Activated naive CD8-positive, alpha-beta T cell (primary cell): Measurements from ENCODE around the gene WARS2.
"Not testable (repeated sequence)": the region's sequence is repeated elsewhere in the genome, so short reads cannot be mapped to it uniquely, and the experiment has no call there.

Experiments
- H3K27ac Mint-ChIP-seq: one replicate; pipeline ENCODE4 v1.8.0; 2021; ENCODE audit warnings: mixed read lengths
- H3K27me3 Mint-ChIP-seq: one replicate; pipeline ENCODE4 v1.8.0; 2021; ENCODE audit warnings: mixed read lengths
- H3K36me3 Mint-ChIP-seq: one replicate; pipeline ENCODE4 v1.8.0; 2021; ENCODE audit warnings: mixed read lengths
- H3K4me1 Mint-ChIP-seq: one replicate; pipeline ENCODE4 v1.8.0; 2021; ENCODE audit warnings: low read depth, mixed read lengths
- H3K4me3 Mint-ChIP-seq: one replicate; pipeline ENCODE4 v1.8.0; 2021; ENCODE audit warnings: mild to moderate bottlenecking, mixed read lengths
- H3K9me3 Mint-ChIP-seq: one replicate; pipeline ENCODE4 v1.8.0; 2021; ENCODE audit warnings: low read depth, mixed read lengths

WARS2 gene

DNA sequence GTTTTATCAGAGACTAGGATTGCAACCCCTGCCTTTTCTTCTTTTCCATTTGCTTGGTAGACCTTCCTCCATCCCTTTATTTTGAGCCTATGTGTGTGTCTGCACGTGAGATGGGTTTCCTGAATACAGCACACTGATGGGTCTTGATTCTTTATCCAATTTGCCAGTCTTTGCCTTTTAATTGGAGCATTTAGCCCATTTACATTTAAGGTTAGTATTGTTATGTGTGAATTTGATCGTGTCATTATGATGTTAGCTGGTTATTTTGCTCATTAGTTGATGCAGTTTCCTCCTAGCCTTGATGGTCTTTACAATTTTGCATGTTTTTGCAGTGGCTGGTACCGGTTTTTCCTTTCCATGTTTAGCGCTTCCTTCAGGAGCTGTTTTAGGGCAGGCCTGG is 14.6 kb upstream of the WARS2 start:
- H3K4me3 Mint-ChIP-seq, H3K9me3 Mint-ChIP-seq, H3K27ac Mint-ChIP-seq, H3K27me3 Mint-ChIP-seq: not testable (repeated sequence)
- H3K36me3 Mint-ChIP-seq: peaks cover 34% of the 10 kb centered on the region
- H3K4me1 Mint-ChIP-seq: peaks cover 16% of the 10 kb centered on the region

DNA sequence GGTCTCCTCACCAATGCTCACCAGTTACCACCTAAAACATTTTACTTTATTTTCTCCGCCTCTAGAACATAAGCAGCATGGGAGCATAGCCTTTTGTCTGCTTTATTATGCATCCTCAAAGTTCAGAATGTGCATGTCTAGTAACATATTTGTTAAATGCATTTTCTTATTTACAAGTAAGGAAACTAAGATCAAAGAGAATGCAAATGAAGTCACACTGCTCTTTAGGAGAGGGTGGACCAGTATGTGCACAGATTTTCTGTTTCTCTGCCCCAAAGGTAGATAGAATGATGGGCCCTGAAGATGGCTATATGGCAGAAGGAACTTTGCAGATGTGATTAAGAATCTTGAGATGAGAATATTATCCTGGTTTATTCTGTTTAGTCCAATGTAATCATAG is 9.7 kb upstream of the WARS2 start:
- H3K4me1 Mint-ChIP-seq: peaks cover 15% of the 10 kb centered on the region
- peaks cover 20% of the 10 kb centered on the region for H3K36me3 Mint-ChIP-seq
- no peaks in the 10 kb centered on the region for H3K27me3 Mint-ChIP-seq
- no peak overlapping the region for H3K4me3 Mint-ChIP-seq
- H3K27ac Mint-ChIP-seq: no peak overlapping the region
- H3K9me3 Mint-ChIP-seq: no peaks in the 10 kb centered on the region

DNA sequence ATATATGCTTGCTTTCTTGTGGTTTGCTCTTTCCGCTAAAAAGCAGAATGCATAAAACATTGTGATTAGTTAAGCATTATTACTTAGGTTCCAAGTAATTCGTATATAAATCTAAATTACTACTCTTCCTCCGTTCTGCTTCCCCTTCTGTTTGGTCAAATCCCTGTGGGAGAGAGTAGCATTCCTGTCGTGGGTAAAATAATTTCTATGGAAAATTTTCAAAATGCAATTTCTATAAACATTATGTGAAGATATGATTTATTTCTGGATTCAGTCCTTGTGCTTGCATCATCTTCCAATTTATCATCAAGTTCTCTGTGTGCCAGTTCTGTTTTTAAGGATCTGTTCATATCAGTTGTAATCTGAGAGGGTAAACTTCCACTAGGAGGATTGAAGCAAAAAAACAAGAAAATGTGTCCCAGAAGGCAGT is 7.2 kb upstream of the WARS2 start:
- no peaks in the 10 kb centered on the region for H3K27me3 Mint-ChIP-seq
- H3K36me3 Mint-ChIP-seq: peaks cover 22% of the 10 kb centered on the region
- H3K4me1 Mint-ChIP-seq: peaks cover 24% of the 10 kb centered on the region
- no peak overlapping the region for H3K27ac Mint-ChIP-seq
- H3K4me3 Mint-ChIP-seq: no peak overlapping the region
- no peaks in the 10 kb centered on the region for H3K9me3 Mint-ChIP-seq

DNA sequence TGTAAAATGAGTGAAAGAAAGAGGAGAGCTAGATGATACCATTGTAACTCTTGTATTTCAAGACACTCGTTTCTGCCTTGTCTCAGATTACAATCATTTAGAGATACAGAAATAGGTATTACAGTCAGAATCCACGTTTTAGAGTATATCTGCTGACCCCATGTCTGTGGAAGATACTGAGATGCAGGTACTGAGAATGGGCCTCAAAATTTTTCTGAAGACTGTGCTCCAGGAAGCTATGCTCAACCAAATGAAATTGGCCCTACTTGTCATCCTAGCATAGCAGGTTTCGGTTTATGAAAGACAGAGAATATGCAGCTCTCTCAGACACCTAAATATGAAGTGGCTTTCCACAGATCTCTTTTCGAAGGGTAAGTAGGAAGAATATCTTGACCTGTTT is 6.0 kb upstream of the WARS2 start:
- peaks cover 36% of the 10 kb centered on the region for H3K4me1 Mint-ChIP-seq
- no peak overlapping the region for H3K27ac Mint-ChIP-seq
- peaks cover 26% of the 10 kb centered on the region for H3K36me3 Mint-ChIP-seq
- no peak overlapping the region for H3K4me3 Mint-ChIP-seq
- H3K9me3 Mint-ChIP-seq: no peaks in the 10 kb centered on the region
- no peaks in the 10 kb centered on the region for H3K27me3 Mint-ChIP-seq

DNA sequence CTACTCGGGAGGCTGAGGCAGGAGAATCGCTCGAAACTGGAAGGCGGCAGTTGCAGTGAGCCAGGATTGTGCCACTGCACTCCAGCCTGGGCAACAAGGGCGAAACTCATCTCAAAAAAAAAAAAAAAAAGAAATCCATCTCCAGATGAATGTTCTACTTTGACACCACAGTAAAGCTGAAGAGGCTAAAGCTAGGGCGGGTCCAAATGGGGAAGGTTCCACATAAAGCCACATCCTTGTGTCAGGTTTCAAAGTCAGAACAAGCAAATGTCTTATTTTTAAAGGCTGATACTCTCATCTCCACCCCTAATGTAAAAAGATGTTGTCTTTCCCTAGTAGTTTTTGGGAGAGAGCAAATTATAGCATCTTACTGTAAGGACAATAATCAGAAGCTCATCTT is 4.4 kb upstream of the WARS2 start:
- Mint-ChIP-seq H3K4me3 (no peak overlapping the region), H3K36me3 (peaks cover 20% of the 10 kb centered on the region), H3K27ac (no peak overlapping the region), H3K27me3 (no peaks in the 10 kb centered on the region), H3K4me1 (peaks cover 38% of the 10 kb centered on the region), H3K9me3 (no peaks in the 10 kb centered on the region)

DNA sequence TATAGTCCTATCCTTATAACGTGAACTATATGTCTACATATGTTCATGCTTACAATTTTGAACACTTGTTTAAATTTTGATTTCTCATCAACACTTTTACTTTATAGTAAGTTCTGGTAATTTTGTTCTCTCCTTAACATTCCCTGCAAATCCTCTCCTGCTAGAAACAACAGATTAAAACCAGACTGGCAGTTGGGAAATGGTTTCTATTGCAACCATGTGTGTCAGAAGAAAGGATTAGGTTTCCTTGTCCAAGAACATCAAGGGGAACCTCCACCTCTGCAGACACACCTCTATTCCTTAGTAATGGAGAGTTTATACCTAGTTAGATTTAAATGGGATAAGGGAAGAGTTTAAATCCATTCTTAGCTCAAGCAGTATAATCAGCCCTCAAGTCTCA is 3.3 kb upstream of the WARS2 start:
- Mint-ChIP-seq H3K9me3 (no peaks in the 10 kb centered on the region), H3K27ac (no peak overlapping the region), H3K4me1 (peaks cover 40% of the 10 kb centered on the region), H3K36me3 (peaks cover 17% of the 10 kb centered on the region), H3K4me3 (no peak overlapping the region), H3K27me3 (no peaks in the 10 kb centered on the region)

DNA sequence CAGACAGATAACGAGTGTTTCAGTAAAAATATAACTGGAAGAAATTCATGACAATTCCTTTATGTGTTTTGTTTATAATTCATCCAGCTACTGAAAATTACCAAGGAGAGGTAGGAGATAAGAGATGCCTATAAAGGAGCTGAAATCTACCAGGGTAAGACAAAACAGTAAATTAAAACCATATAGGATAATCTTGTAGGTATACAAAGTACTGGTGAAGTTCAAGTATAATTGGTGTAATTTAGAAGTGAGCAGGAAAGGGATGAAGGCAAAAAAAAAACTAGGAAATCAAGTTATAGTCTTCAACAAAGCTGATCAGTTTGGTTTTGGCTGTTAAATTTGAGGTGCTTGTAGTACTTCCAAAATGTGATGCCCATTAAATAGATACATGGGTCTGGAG is 1.2 kb upstream of the WARS2 start:
- H3K9me3 Mint-ChIP-seq: no peaks in the 10 kb centered on the region
- H3K27me3 Mint-ChIP-seq: no peaks in the 10 kb centered on the region
- no peak overlapping the region for H3K27ac Mint-ChIP-seq
- H3K4me1 Mint-ChIP-seq: peaks cover 40% of the 10 kb centered on the region
- H3K36me3 Mint-ChIP-seq: peaks cover 14% of the 10 kb centered on the region
- H3K4me3 Mint-ChIP-seq: no peak overlapping the region

DNA sequence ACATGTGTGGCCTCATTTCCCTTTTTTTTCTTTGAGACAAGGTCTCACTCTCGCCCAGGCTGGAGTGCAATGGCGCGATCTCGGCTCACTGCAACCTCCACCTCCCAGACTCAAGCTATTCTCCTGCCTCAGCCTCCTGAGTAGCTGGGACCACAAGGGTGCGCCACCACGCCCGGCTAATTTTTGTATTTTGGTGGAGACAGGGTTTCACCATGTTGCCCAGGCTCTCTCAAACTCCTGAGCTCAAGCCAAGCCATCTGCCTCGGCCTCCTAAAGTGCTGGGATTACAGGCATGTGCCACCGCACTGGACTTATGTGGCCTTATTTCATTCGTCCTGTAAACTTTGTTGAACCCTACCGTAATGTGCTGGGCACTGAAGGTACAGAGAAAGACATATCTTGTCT is 569 bp upstream of the WARS2 start:
- no peak overlapping the region for H3K4me3 Mint-ChIP-seq
- no peak overlapping the region for H3K27ac Mint-ChIP-seq
- H3K36me3 Mint-ChIP-seq: peaks cover 14% of the 10 kb centered on the region
- no peaks in the 10 kb centered on the region for H3K27me3 Mint-ChIP-seq
- no peaks in the 10 kb centered on the region for H3K9me3 Mint-ChIP-seq
- H3K4me1 Mint-ChIP-seq: peaks cover 43% of the 10 kb centered on the region

DNA sequence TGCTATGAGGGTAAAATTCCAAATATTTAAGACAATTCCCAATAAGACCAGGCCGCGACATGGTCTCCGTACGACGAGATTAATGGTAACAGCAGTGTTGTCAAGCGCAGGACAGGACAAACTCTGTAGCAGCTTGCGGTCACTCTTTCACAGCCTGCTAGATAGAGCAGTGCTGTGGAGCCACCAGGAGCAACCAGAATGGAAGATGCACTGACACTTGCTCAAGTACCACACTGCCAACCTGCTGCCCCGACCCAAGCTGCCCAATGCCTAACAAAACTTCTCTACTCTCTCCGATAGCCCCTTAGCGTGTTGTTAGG is 636 bp downstream of the WARS2 start:
- no peak overlapping the region for H3K4me3 Mint-ChIP-seq
- peaks cover 14% of the 10 kb centered on the region for H3K36me3 Mint-ChIP-seq
- no peaks in the 10 kb centered on the region for H3K9me3 Mint-ChIP-seq
- H3K4me1 Mint-ChIP-seq: peaks cover 37% of the 10 kb centered on the region
- no peaks in the 10 kb centered on the region for H3K27me3 Mint-ChIP-seq
- no peak overlapping the region for H3K27ac Mint-ChIP-seq

DNA sequence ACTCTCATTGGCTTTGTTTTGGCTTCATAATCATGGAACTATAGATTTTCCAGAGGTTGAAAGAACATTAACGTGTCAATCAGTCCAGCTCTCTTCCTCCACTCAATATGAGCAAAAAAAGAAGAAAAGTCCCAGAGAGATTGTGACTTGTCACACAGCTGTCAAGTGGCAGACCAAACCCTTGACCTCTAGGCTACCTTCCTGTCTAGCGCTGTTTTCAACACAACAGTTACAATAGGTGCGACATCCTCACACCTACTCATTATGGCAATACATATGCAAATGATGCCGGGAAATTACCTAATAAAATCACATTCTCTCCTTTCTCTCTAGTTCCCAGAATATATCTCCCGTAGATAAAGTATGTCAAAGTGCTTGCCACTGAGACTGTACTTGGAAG is 1.1 kb downstream of the WARS2 start:
- Mint-ChIP-seq H3K9me3 (no peaks in the 10 kb centered on the region), H3K27ac (no peak overlapping the region), H3K4me3 (no peak overlapping the region), H3K4me1 (peaks cover 39% of the 10 kb centered on the region), H3K36me3 (peaks cover 16% of the 10 kb centered on the region), H3K27me3 (no peaks in the 10 kb centered on the region)

DNA sequence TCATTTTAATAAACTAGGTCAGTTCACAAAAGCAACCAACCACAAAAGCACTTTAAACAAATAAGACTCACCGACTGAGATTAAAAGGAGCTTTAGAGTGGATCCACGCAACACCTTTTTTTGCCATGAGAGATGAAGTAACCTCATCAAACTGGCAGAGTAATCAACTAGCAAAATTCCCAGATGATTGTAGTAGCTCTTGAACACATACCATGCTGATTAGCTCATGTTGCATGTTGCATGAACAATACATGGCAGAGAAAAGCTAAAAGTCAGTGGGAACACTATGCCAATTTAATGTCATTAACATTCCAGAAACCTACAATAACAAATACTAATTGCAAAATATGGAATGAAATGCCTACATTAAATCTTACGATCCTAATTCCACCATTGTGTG is 4.1 kb downstream of the WARS2 start:
- H3K27ac Mint-ChIP-seq: no peak overlapping the region
- peaks cover 13% of the 10 kb centered on the region for H3K4me1 Mint-ChIP-seq
- no peaks in the 10 kb centered on the region for H3K9me3 Mint-ChIP-seq
- H3K4me3 Mint-ChIP-seq: no peak overlapping the region
- peaks cover 7% of the 10 kb centered on the region for H3K36me3 Mint-ChIP-seq
- H3K27me3 Mint-ChIP-seq: no peaks in the 10 kb centered on the region

DNA sequence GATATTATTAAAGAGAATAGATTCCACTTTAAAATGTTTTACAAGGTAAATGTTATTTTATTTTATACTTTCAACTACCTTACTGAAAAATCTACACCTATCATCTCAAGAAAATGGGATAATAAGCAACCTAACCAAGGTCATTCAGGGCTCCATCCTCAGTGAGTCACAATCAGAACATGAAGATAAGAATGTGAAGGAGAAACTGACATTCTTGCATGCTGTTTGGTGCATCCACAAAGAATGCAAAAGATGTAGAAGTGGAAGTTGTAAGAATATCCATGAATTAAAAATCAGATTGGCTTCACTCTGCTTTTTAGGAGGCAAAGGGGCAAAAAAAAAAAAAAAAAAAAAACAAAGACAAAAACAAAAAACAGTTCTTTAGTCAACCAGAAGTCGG is 6.5 kb downstream of the WARS2 start:
- Mint-ChIP-seq H3K27ac (no peak overlapping the region), H3K4me3 (no peak overlapping the region), H3K4me1 (peaks cover 9% of the 10 kb centered on the region), H3K36me3 (peaks cover 18% of the 10 kb centered on the region), H3K9me3 (no peaks in the 10 kb centered on the region), H3K27me3 (no peaks in the 10 kb centered on the region)

DNA sequence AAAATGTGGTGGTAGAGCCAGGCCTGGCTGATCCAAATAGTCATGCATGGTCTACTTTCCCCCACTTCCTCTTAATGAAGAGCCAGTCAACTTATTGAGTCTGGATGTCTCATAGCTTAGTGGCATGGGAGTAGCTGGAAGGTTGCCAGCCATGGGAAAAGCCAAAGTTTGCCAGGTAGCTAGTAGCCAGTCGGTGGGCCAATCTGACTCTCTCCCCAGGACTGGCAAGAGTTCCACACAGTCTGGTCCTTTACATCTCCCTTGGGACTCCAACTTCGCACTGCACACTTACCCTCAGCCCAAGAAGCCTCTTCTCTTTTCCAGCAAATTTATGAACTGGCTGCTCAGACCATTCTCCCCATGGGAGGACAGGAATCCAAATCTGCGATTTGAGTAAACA is 8.3 kb downstream of the WARS2 start:
- no peak overlapping the region for H3K27ac Mint-ChIP-seq
- peaks cover 21% of the 10 kb centered on the region for H3K36me3 Mint-ChIP-seq
- H3K4me3 Mint-ChIP-seq: no peak overlapping the region
- peaks cover 5% of the 10 kb centered on the region for H3K9me3 Mint-ChIP-seq
- H3K27me3 Mint-ChIP-seq: no peaks in the 10 kb centered on the region
- H3K4me1 Mint-ChIP-seq: peaks cover 7% of the 10 kb centered on the region

DNA sequence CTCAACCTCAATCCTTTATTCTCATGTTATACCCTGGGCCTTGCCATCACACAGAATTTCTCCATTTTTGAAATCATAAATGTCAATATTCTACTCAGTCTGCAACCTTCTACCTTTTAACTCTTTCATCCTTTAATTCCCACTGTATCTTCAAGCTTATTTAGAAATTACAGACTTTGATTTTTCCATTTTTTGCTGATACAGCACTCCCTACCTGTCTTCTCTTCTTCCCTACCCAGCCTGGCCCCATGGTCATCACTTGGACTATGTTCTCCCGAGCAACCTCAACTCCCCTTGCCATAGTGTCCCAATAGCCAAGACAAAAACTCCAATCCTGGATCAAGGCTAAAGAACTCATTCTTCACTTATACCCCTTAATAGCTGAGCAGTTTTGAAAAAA is 14.6 kb downstream of the WARS2 start:
- Mint-ChIP-seq H3K27ac (no peak overlapping the region), H3K27me3 (no peaks in the 10 kb centered on the region), H3K36me3 (peaks cover 54% of the 10 kb centered on the region), H3K9me3 (peaks cover 12% of the 10 kb centered on the region), H3K4me1 (no peaks in the 10 kb centered on the region), H3K4me3 (no peak overlapping the region)

DNA sequence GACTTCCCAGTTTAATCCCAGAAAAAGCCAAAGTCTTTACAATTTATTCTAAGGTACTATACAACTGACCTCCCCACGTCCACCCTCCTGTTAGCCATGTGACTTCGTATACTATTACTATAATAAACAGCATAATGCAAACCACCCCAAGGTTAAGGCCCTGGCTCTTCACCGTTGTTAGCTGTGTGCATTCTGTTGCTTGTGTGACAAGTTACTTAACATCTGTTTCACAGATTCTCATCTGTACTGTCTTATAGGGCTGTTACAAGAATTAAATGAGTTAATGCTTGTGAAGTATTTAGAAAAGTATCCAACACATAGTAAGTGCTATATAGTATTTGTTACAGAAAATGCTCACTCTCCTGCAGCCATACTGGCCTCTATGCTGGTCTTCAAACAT is 15.7 kb downstream of the WARS2 start:
- Mint-ChIP-seq H3K27ac (no peak overlapping the region), H3K9me3 (peaks cover 24% of the 10 kb centered on the region), H3K36me3 (peaks cover 58% of the 10 kb centered on the region), H3K4me3 (no peak overlapping the region), H3K4me1 (no peaks in the 10 kb centered on the region), H3K27me3 (no peaks in the 10 kb centered on the region)

DNA sequence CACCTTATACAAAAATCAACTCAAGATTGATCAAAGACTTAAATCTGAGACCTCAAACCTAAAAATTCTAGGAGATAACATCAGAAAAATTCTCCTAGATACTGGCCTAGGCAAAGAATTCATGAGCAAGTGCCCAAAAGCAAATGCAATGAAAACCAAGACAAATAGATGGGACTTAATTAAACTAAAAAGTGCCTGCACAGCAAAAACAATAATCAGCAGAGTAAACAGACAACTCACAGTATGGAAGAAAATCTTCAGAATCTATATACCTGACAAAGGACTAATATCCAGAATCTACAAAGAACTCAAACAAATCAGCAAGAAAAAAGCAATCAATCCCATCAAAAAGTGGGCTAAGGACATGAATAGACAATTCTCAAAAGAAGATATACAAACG is 18.6 kb downstream of the WARS2 start:
- H3K4me3 Mint-ChIP-seq, H3K4me1 Mint-ChIP-seq, H3K27me3 Mint-ChIP-seq, H3K27ac Mint-ChIP-seq: not testable (repeated sequence)
- Mint-ChIP-seq H3K36me3 (peaks cover 52% of the 10 kb centered on the region), H3K9me3 (peaks cover 24% of the 10 kb centered on the region)

DNA sequence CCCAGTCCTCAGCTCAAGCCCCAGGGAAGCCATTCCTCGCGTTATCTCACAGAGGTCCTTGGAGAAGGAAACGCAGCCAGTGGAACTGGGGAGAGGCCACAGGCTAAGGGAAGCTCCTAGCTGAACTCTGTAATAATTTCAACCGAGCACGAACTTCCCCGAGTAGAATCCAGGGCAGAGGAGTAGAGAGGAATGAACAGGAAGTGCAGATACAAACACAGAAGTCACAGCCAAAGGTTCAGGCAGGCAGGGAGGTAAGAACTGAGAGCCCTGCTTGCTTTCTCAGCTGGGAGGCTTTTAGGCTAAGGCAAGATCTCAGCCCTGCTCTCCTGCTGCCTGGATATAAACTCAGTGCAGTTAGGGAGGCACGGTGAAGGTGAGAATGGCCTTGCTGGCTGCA is 23.7 kb downstream of the WARS2 start:
- no peaks in the 10 kb centered on the region for H3K4me1 Mint-ChIP-seq
- H3K27ac Mint-ChIP-seq: no peak overlapping the region
- no peaks in the 10 kb centered on the region for H3K27me3 Mint-ChIP-seq
- H3K4me3 Mint-ChIP-seq: no peak overlapping the region
- peaks cover 43% of the 10 kb centered on the region for H3K36me3 Mint-ChIP-seq
- H3K9me3 Mint-ChIP-seq: peaks cover 28% of the 10 kb centered on the region
